GM12878 (cell line): Measurements from ENCODE around the gene TBC1D10A. TPM values are rescaled to one million over a fixed set of nuclear protein-coding genes. Genes with fewer than 3 reads are reported as not detected.
A peak's percentile ranks its signal among the peaks of the same experiment; 100 is the strongest.

ENCODE experiments used
- ATAC-seq: fragments of 200-7000 bp; cut with Tn5 transposase; 3 replicates; pipeline ENCODE4 v1.9.1; 2020; ENCODE audit warnings: mild to moderate bottlenecking, moderate library complexity
- BruUV-seq: library from RNA; stranded (reverse); fragments of 400-500 nt; replicated peaks from 2 replicates; lab custom pipeline; 2021; lab: Mats Ljungman, UMichigan
- CTCF ChIA-PET: fragments of 300-600 bp; sonication (Branson Sonifier 250); formaldehyde crosslinking; extraction: SDS; loops from one replicate; lab custom pipeline; 2021; ENCODE audit warnings: inconsistent platforms; lab: Yijun Ruan, JAX
- POLR2A ChIA-PET: fragments of 350-600 bp; formaldehyde crosslinking; extraction: SDS; loops from one replicate; lab custom pipeline; 2021; ENCODE audit warnings: inconsistent platforms; lab: Charles Lee
- RAD21 ChIA-PET: fragments of 300-600 bp; sonication (Branson Sonifier 250); formaldehyde crosslinking; loops from one replicate; lab custom pipeline; 2023; ENCODE audit warnings: antibody characterized with exemption; ENCODE audit not compliant: unreplicated experiment; lab: Charles Lee
- SMC1A ChIA-PET: fragments of 300-600 bp; sonication (Branson Sonifier 250); formaldehyde crosslinking; loops from one replicate; lab custom pipeline; 2023; ENCODE audit not compliant: unreplicated experiment, uncharacterized antibody; lab: Charles Lee
- DNase-seq: peaks from one replicate; pipeline ENCODE4 v3.0.0-alpha.2; 2011; ENCODE audit warnings: low read depth, low spot score
- FAIRE-seq: peaks from 3 replicates; lab custom pipeline; 2011; peaks lifted over from hg19 to GRCh38; lab: Jason Lieb, UNC
- H2AFZ ChIP-seq: 2 replicates; pipeline ENCODE4 v1.6.0; 2011; ENCODE audit warnings: low read depth, low read length, control low read depth; ENCODE audit not compliant: control insufficient read depth
- H3K27ac ChIP-seq: 2 replicates; pipeline ENCODE4 v1.5.1; 2011; ENCODE audit warnings: control low read depth; ENCODE audit not compliant: control insufficient read depth, insufficient read depth
- H3K27me3 ChIP-seq, 2 experiments: replicated peaks in 1 of 2; 2 replicates each; pipeline versions ENCODE4 v1.6.0 to v1.6.1; 2011; ENCODE audit warnings: low read length in 1 of 2; ENCODE audit not compliant: control insufficient read depth in 2 of 2, insufficient read depth in 2 of 2
- H3K36me3 ChIP-seq, 2 experiments: 2 replicates each; pipeline ENCODE4 v1.5.1; 2011; ENCODE audit warnings: low read length in 1 of 2; ENCODE audit not compliant: control insufficient read depth in 2 of 2, insufficient read depth in 2 of 2
- H3K4me1 ChIP-seq: 2 replicates; pipeline ENCODE4 v1.6.1; 2011; ENCODE audit warnings: mild to moderate bottlenecking, low read length, moderate library complexity, mixed read lengths; ENCODE audit not compliant: control insufficient read depth, insufficient read depth
- H3K4me2 ChIP-seq: 2 replicates; pipeline ENCODE4 v1.6.0; 2011; ENCODE audit warnings: control low read depth; ENCODE audit not compliant: control insufficient read depth, insufficient read depth
- H3K4me3 ChIP-seq: fragments of 200-600 bp; sonication (generic); 2 replicates; pipeline ENCODE4 v1.5.1; 2016
- H3K79me2 ChIP-seq: 2 replicates; pipeline ENCODE4 v1.6.0; 2011; ENCODE audit warnings: low read length; ENCODE audit not compliant: control insufficient read depth, insufficient read depth
- H3K9ac ChIP-seq: 2 replicates; pipeline ENCODE4 v1.8.0; 2011; ENCODE audit warnings: low read length, control low read depth, mixed read lengths; ENCODE audit not compliant: control insufficient read depth, insufficient read depth
- H3K9me3 ChIP-seq: replicated peaks from 3 replicates; pipeline ENCODE4 v1.5.1; 2011; ENCODE audit warnings: mild to moderate bottlenecking, low read length; ENCODE audit not compliant: control insufficient read depth, insufficient read depth
- H4K20me1 ChIP-seq: 2 replicates; pipeline ENCODE4 v1.6.0; 2011; ENCODE audit not compliant: control insufficient read depth, insufficient read depth
- CBX5 ChIP-seq: sonication (generic); IDR thresholded peaks from 2 replicates; pipeline ENCODE4 v1.6.1; 2016; ENCODE audit warnings: low read depth, moderate library complexity, mild to moderate bottlenecking, inconsistent platforms
- NBN ChIP-seq: fragments of 450-650 bp; IDR thresholded peaks from 2 replicates; pipeline ENCODE4 v1.6.1; 2016
- RAD21 ChIP-seq: IDR thresholded peaks from 2 replicates; pipeline ENCODE4 v1.6.1; 2011; ENCODE audit warnings: mild to moderate bottlenecking, low read depth, low read length, moderate library complexity; ENCODE audit not compliant: insufficient read depth
- SIN3A ChIP-seq: IDR thresholded peaks from 2 replicates; pipeline ENCODE4 v1.6.1; 2012; ENCODE audit warnings: low read depth, low read length, improper control_type of control experiment
- TBL1XR1 ChIP-seq: IDR thresholded peaks from 2 replicates; pipeline ENCODE4 v1.6.1; 2012; ENCODE audit warnings: low read depth, low read length, improper control_type of control experiment
- ZNF217 ChIP-seq: fragments of 450-650 bp; IDR thresholded peaks from 2 replicates; pipeline ENCODE4 v1.6.1; 2017; ENCODE audit warnings: antibody characterized with exemption, mild to moderate bottlenecking
- WGBS: methylation state at CpG from one replicate; pipeline ENCODE4 v1.1.6; 2016; ENCODE audit warnings: low lambda C conversion rate; ENCODE audit not compliant: insufficient replicate concordance, insufficient coverage; ENCODE audit errors: missing lambda C conversion rate; 5-methylcytosine and 5-hydroxymethylcytosine counted together
- in situ Hi-C: fragments of 300-500 bp; cut with MboI; formaldehyde crosslinking; loops from 9 replicates; pipeline ENCODE4 v1.14.3; 2018; ENCODE audit warnings: mixed read lengths
- intact Hi-C: fragments of 100-400 bp; cut with micrococcal nuclease; formaldehyde crosslinking; loops from one replicate; pipeline ENCODE4 v1.14.2; 2022; ENCODE audit not compliant: unreplicated experiment
- polyA plus RNA-seq, 11 experiments: library from polyadenylated mRNA; depleted of rRNA in 4 of 11; unstranded in 6 of 11; stranded (reverse) in 5 of 11; fragments of >200 nt; fragmentation: Nextera tagmentation in 4 of 11; fragmentation: Illumina TruSeq in 1 of 11; extraction: Ambion mirVana in 4 of 11; extraction: Trizol in 1 of 11; gene quantifications; 1 replicate in 1 of 11; 2 replicates in 10 of 11; pipeline versions ENCODE4 v1.2.1 to v1.2.3, GENCODE V29; 2011 to 2016; ENCODE audit warnings: inconsistent platforms in 2 of 11, missing spikeins in 2 of 11, low read depth in 1 of 11
- total RNA-seq, 4 experiments: library from RNA; depleted of rRNA in 3 of 4; stranded (reverse); fragments of >200 nt in 3 of 4; fragmentation: Illumina TruSeq in 1 of 4; extraction: Trizol in 1 of 4; gene quantifications; 2 replicates each; pipeline versions ENCODE4 v1.2.1 to v1.2.3, GENCODE V29; 2013 to 2021
- TF ChIP-seq, protein P1 (sequence below): fragments of 450-650 bp; IDR thresholded peaks from 2 replicates; pipeline ENCODE4 v1.6.1; 2017; ENCODE audit warnings: low read depth, mild to moderate bottlenecking, moderate library complexity
- TF ChIP-seq, protein P2 (sequence below): fragments of 450-650 bp; IDR thresholded peaks from 2 replicates; pipeline ENCODE4 v1.6.1; 2016; ENCODE audit warnings: mild to moderate bottlenecking

TBC1D10A gene
- total and polyA plus RNA-seq, 10 of the 15 experiments (the other 5 are each of a cell fraction or from before 2014, with no cell fraction given), result 0.27 to 25.7 (median 15.3) TPM

DNA sequence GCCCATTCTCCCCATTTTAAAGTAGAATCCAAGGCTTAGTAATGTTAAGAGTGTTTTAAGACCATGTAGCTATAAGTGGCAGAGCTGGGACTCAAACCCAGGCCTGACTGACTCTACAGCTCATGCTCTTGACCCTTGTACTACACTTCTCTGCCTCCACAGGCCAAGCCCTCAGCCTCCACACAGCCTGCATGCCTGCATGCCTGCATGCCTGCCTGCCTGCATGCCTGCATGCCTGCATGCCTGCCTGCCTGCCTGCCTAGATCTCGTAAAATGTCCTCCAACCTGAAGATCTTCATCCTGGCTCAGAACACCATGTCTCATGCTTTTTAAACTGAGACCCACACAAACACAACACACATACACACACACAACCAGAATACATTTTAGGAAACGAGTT, 18.6 kb downstream of the TBC1D10A start:
- Histone ChIP-seq H3K79me2 (peaks cover 73% of the 10 kb centered on the region), H3K27me3 (no peaks in the 10 kb centered on the region), H3K4me2 (peak overlapping the region; percentile 70), H3K27ac (peak overlapping the region; percentile 87), H3K4me3 (no peak overlapping the region), H2AFZ (no peak overlapping the region), H3K36me3 (peaks cover 0 to 19% of the 10 kb centered on the region in 2 experiments; a peak in 2 of 4 replicates), H4K20me1 (no peaks in the 10 kb centered on the region), H3K4me1 (peaks cover 99% of the 10 kb centered on the region), H3K9me3 (no peaks in the 10 kb centered on the region), H3K9ac (no peak overlapping the region)
- intact Hi-C loops, result no loop called here
- in situ Hi-C loops, result no loop called here
- no TSS peak for BruUV-seq
- TF ChIP-seq SIN3A (no peak), CBX5 (no peak), NBN (no peak), ZNF217 (no peak), RAD21 (no peak), TBL1XR1 (no peak)
- TF ChIP-seq, protein P1, sequence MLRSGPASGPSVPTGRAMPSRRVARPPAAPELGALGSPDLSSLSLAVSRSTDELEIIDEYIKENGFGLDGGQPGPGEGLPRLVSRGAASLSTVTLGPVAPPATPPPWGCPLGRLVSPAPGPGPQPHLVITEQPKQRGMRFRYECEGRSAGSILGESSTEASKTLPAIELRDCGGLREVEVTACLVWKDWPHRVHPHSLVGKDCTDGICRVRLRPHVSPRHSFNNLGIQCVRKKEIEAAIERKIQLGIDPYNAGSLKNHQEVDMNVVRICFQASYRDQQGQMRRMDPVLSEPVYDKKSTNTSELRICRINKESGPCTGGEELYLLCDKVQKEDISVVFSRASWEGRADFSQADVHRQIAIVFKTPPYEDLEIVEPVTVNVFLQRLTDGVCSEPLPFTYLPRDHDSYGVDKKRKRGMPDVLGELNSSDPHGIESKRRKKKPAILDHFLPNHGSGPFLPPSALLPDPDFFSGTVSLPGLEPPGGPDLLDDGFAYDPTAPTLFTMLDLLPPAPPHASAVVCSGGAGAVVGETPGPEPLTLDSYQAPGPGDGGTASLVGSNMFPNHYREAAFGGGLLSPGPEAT, result 0 out of 2 replicates have a peak, but pooled peaks have one; percentile 17
- TF ChIP-seq, protein P2, sequence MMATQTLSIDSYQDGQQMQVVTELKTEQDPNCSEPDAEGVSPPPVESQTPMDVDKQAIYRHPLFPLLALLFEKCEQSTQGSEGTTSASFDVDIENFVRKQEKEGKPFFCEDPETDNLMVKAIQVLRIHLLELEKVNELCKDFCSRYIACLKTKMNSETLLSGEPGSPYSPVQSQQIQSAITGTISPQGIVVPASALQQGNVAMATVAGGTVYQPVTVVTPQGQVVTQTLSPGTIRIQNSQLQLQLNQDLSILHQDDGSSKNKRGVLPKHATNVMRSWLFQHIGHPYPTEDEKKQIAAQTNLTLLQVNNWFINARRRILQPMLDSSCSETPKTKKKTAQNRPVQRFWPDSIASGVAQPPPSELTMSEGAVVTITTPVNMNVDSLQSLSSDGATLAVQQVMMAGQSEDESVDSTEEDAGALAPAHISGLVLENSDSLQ, result 0 out of 2 replicates have a peak, but pooled peaks have one; percentile 4
- ATAC-seq, result no peak
- WGBS, result 47% methylated on average over 2 of the region's 2 CpGs
- DNase-seq, result no peak
- CTCF ChIA-PET, result interaction anchor here (1.2 to 18.4 kb wide), 2 partner anchors 17 to 19 kb away, joined by 3 to 177 read pairs; partner anchors contain the start of gene CASTOR1
- SMC1A ChIA-PET, result interaction anchor here (0.9 to 9.7 kb wide), 5 partner anchors 9 to 82 kb away, joined by 3 to 92 read pairs (median 4); partner anchors contain the start of genes CASTOR1 and TBC1D10A
- FAIRE-seq, result no peak
- POLR2A ChIA-PET, result interaction anchor here (0.6 to 16.1 kb wide), 5 partner anchors 9 to 115 kb away, joined by 3 to 198 read pairs (median 4); partner anchors contain the start of genes CASTOR1 and TBC1D10A
- RAD21 ChIA-PET, result interaction anchor here (1.0 to 8.2 kb wide), 5 partner anchors 17 to 327 kb away, joined by 3 to 88 read pairs (median 14); partner anchors contain the start of genes CASTOR1, CCDC157, SF3A1 and TBC1D10A
